NCI-H1092 (cell line): Measurements from ENCODE around the gene NOC3L.
A peak's percentile ranks its signal among the peaks of the same experiment; 100 is the strongest.
"Not testable (repeated sequence)": the region's sequence is repeated elsewhere in the genome, so short reads cannot be mapped to it uniquely, and the experiment has no call there.

Experiments used
- DNase-seq: peaks from one replicate; lab custom pipeline; 2025; lab: John Stamatoyannopoulos, UW

NOC3L gene

GRCh38 chr10:94361171-94361794, 1.5 kb downstream of the NOC3L start:
- DNase-seq, result no peak

- DNase-seq, result no peak
Observed at GRCh38 chr10:94358480-94358879, 4.3 kb downstream of the NOC3L start.

GRCh38 chr10:94357193-94357592, 5.5 kb downstream of the NOC3L start:
- DNase-seq, result no peak

DNA sequence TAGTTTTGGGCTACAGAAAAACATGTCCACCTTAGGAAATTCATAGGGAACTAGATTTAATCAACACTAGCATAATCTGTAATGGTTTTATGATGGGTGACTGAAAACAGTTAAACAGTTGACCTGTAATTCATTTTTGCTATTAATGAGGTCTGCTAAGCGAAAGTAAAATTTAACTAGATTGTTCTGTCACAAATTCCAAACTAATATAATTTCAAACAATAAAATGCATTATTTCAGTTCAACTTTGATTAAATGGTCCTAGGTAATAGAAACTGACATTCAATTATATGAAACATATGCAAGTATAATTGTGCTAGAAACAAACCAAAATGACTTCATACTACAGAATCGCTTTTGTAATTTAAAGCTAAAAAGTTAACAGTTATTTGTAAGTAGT, 6.9 kb downstream of the NOC3L start:
- DNase-seq, result no peak

DNA sequence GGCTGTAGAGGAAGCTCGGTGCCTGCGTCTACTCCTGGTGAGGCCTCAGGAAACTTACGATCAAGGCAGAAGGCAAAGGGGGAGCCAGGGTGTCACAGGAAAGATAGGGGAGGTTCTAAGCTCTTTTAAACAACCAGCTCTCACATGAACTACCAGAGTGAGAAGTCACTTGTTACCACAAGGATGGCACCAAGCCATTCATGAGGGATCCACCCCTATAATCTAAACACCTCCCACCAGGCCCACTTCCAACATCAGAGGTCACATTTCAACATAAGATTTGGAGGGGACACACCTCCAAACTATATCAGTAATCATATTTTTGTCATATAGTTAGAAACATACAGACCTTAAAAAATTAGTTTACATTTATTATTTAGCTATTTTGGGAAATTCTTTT, 9.4 kb downstream of the NOC3L start:
- DNase-seq, result no peak

- no peak for DNase-seq
Observed at GRCh38 chr10:94351089-94351488, 11.7 kb downstream of the NOC3L start.

DNA sequence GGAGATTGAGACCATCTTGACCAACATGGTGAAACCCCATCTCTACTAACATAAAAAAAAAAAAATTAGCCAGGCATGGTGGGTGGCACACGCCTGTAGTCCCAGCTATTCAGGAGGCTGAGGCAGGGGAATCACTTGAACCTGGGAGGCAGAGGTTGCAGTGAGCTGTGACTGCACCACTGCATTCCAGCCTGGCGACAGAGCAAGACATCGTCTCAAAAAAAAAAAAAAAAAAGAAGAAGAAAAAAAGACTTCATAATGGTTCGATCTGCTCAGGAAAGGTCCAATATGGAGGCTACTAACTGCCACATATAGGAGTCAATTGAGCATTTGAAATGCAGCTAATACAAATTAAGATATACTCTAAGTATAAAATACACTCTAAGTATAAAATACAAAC, 12.2 kb downstream of the NOC3L start:
- not testable (repeated sequence) for DNase-seq

DNA sequence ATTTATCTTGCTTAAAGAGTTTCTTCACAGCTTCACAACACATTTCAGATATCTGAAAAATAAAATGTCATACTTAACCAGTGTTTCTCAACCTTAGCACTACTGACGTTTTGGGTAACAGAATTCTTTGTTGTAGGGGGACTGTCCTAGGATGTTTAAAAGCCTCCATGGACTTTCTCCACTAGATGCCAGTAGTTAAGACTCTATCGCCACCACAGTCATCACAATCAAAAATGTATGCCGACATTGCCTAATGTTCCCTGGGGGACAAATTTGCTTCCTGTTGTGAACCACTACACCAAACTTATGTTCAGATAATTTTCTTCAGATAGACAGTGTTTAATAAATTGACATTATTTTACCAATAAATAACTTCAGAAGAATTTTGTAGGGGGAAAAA, 13.4 kb downstream of the NOC3L start:
- no peak for DNase-seq

GRCh38 chr10:94344522-94345122, 18.1 kb downstream of the NOC3L start:
- no peak for DNase-seq

DNA sequence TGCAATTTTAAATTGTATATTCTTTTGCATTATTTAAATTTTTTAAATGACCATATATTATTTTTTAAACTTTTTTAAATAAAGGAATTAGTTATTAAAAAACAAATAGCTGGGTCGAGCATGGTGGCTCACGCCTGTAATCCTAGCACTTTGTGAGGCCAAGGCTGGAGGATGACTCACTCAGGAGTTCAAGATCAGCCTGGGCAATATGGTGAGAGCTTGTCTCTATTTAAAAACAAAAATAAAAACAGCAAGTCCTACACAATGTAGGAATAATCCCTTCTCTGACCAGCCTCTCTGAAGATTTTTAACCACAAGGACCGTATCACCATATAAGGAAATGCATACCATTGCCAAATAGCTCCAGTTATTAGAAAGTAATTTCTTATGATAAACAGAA, 19.6 kb downstream of the NOC3L start:
- no peak for DNase-seq

- DNase-seq, result no peak
Observed at GRCh38 chr10:94334857-94335256, 27.9 kb downstream of the NOC3L start.

DNA sequence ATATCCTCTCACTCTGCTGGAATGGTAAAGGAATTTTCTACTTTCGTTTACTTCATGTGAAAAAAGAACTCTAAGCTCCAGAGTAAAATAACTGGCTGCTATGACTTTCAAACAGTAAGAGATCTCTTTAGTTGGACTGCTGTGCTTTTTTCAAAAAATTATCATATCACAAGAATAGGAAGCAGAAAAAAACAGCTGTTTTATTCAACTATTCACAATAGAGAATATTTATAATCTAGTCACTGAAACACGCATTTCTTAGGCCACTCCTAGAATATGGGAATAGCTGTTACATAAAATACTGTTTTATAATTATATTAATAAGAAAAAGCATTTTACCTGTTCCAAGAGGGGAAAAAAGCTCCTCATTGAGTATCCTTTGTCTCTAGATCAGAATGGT, 29.7 kb downstream of the NOC3L start:
- no peak for DNase-seq

DNA sequence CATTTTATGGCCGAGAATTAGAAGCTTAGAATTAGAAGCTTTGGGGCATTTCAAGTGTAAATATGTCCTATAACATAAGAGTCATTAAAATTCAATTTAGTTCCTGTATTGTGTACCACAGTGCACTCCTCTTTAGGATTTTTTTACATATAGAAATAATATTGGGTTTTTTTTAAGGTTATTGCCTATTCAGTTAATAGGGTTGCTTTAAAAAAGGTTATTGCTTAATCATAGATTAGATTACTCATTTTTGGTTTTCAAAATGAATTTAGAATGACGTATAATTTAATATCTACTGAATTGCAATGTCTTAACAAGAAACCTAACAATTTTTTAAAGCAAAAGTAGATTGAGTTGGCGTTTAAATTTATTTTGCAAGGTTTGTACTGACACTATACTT, 34.1 kb downstream of the NOC3L start:
- no peak for DNase-seq

DNA sequence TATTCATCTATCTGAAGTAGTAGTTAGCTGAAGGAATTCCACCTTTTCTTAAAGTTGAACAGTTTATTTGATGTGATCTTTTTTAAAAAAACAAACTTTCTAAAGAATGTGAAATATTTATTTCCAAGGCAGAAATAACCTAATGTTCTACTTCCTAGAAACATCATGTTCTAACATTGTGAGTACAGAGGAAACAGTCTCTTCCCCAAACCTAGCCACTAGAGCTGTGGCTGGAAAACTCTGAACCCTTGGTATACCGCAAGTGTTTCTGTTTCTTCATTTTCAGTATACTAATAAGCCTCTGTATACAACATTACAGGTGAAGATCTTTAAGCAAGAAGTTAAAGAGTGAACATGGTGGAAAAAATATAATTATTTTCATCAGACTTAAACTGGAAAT, 35.1 kb downstream of the NOC3L start:
- no peak for DNase-seq

- DNase-seq, result no peak
Observed at GRCh38 chr10:94324609-94325233, 38.0 kb downstream of the NOC3L start.

DNA sequence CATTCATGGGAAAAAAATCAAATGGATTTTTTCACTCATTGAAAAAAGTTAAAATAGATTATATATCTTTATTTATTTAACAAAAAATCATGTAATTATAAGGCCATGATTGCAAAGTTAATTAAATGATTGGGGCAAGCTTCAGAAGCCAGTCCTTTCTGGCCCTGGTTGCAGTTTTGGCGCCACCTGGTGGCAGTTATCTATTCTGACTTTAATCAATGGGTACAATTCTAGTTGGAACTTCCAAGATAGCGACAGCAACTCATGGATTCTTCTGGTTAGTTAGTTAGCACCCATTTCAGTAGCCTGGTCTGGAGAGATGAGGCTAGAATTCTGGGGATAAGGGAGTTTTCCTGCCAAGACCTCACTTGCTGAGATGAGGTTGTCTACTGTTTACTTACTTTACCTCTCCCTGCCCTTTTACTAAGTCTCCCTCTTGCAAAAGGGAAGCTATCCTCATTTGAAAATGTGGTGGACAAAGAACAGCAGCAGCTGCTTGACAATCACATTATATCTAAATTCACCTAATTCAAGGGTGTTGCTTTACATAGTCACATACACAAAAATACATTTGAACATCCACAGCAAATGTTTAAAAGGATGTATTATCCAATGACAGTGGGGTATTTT, 42.3 kb downstream of the NOC3L start:
- peak; percentile 3 for DNase-seq

DNA sequence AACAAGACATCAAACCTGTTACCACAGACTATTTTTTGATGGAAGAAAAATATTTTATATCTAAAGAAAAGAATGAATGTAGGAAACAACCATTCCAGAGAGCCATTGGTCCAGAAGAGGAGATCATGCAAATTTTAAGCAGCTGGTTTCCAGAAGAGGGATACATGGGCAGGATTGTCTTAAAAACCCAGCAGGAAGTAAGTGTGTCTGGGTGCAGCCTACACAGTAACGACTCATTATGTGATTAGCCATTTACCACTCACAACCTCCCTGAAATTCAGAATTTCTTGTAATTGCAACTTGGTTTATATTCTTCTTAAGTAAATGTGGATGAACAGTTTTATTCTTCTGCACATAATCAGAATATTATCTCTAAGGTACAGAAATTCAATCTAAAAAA, 46.2 kb downstream of the NOC3L start:
- no peak for DNase-seq

DNA sequence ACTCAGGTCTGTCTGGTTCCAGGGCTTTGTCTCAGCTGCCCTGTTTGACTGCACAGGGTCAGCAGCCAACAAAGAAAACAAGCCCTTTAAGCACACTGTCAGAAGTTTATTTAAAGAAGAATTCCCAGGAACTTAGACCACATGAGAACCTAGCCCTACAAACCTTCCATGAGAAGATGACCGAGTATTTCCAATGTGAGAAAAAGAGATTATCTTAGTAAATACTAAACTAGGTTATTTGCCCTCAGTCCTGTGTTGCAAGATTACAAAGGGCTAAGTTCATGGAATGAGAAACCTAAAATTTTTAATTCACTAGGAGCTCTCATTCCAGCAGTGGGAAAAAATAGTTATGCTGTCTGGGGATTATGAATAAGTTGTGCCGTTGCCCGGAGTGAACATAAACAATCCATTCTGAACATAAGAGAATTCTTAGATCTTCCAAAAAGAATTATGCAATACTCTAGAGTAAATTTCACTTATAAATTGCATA, 46.7 kb downstream of the NOC3L start:
- DNase-seq, result no peak

GRCh38 chr10:94315024-94315451, 47.7 kb downstream of the NOC3L start:
- no peak for DNase-seq

- DNase-seq, result no peak
Observed at GRCh38 chr10:94310369-94310768, 52.4 kb downstream of the NOC3L start.

DNA sequence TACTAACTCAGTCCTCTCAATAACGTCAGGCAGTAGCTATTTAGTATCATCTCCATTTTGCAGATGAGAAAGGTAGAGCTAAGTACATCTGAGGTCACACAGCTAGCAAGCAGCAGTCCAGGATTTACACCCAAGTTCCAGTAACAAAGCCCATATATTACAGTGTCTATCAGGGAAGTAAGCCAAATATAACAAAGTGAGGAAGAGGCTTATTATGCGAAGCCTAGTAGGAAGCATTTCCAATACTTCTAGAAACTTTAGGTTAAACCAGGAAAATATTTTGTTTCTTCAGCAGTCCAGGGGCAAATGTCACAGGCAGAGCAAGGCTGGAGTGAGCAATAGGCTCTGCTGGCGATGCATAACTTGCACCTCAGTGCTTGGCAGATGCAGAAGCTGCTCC, 53.9 kb downstream of the NOC3L start:
- DNase-seq, result no peak

DNA sequence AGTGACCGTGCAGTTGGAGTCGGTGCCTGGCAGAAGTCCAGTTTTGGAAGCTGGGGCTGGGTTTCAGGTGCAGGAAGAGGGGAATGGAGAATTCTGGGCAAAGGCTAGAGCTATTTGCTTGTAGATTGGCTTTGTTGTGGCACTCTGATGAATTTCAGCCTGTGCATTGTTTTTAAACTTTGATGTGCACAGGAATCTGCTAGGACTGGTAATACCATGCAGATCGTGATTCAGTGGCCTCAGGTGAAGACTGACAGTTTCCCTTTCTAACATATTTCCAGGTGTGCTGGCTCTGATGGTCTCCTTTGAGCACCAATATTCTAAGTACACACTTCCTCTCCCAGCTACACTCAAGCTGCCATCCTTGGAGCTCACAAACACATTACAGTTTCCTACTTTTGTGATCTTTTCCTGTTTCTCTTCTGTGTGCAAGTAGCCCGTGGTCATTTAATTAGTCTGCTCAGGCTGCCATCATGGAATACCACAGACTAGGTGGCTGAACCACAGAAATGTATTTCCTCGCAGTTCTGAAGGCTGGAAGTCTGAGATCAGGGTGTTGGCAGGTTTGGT, 55.6 kb downstream of the NOC3L start:
- no peak for DNase-seq

DNA sequence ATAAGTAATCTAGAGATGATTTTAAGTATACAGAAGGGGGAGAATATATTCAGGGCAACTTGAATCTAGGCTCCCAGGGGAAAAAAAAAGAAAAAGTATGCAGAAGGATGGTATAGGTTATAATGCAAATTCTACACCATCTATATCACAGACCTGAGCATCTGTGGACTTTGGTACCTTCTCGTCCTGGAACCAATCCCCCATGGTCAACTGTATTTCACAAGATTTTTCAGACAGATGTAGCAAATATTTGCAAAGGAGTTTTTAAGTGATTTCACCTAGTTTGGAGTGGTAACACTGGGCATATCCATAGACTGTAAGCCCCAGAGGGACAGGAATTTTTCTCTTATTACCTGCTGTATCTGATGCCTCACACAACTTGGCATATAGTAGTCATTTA, 58.8 kb downstream of the NOC3L start:
- DNase-seq, result no peak
